CD8-positive, alpha-beta memory T cell (primary cell): Measurements from ENCODE around the gene PDE8B. TPM values are rescaled to one million over a fixed set of nuclear protein-coding genes. Genes with fewer than 3 reads are reported as not detected.

ENCODE experiments used
- CTCF ChIA-PET: fragments of 350-600 bp; sonication (Branson Sonifier 250); formaldehyde crosslinking; loops from one replicate; lab custom pipeline; 2021; ENCODE audit warnings: antibody characterized with exemption; lab: Charles Lee
- POLR2A ChIA-PET: fragments of 350-600 bp; sonication (Branson Sonifier 250); formaldehyde crosslinking; loops from one replicate; lab custom pipeline; 2021; ENCODE audit warnings: antibody characterized with exemption; lab: Charles Lee
- DNase-seq, 5 donors: peaks; one replicate each; pipeline versions ENCODE4 v3.0.0 to v3.0.0-alpha.2; 2020 to 2022; ENCODE audit warnings: mixed read lengths in 1 of 5
- H3K27ac ChIP-seq: one replicate; pipeline ENCODE4 v1.7.0; 2013; ENCODE audit warnings: low read depth, mild to moderate bottlenecking, low read length, moderate library complexity
- H3K27me3 ChIP-seq: 2 replicates; pipeline ENCODE4 v1.7.0; 2013; ENCODE audit warnings: low read length, mild to moderate bottlenecking; ENCODE audit not compliant: insufficient read depth, poor library complexity, severe bottlenecking
- H3K36me3 ChIP-seq: 2 replicates; pipeline ENCODE4 v1.7.0; 2013; ENCODE audit warnings: mild to moderate bottlenecking, low read length, moderate library complexity; ENCODE audit not compliant: insufficient read depth
- H3K4me1 ChIP-seq: 2 replicates; pipeline ENCODE4 v1.7.0; 2013; ENCODE audit warnings: mild to moderate bottlenecking, low read length, moderate library complexity; ENCODE audit not compliant: insufficient read depth
- H3K4me3 ChIP-seq: 2 replicates; pipeline ENCODE4 v1.7.0; 2013; ENCODE audit warnings: mild to moderate bottlenecking, low read length
- H3K9me3 ChIP-seq: 2 replicates; pipeline ENCODE4 v1.7.0; 2013; ENCODE audit warnings: mild to moderate bottlenecking, low read length
- H3K27ac Mint-ChIP-seq, 8 donors: one replicate each; pipeline ENCODE4 v1.8.0; 2020 to 2021; ENCODE audit warnings: mixed read lengths in 8 of 8, mild to moderate bottlenecking in 6 of 8, inconsistent platforms in 3 of 8, moderate library complexity in 3 of 8
- H3K27me3 Mint-ChIP-seq, 2 donors: one replicate each; pipeline ENCODE4 v1.8.0; 2020 to 2021; ENCODE audit warnings: mixed read lengths in 2 of 2, mild to moderate bottlenecking in 1 of 2, moderate library complexity in 1 of 2
- H3K36me3 Mint-ChIP-seq, 3 donors: one replicate each; pipeline ENCODE4 v1.8.0; 2020 to 2021; ENCODE audit warnings: mixed read lengths in 3 of 3, inconsistent platforms in 1 of 3, mild to moderate bottlenecking in 1 of 3
- H3K4me1 Mint-ChIP-seq, 3 donors: one replicate each; pipeline ENCODE4 v1.8.0; 2020 to 2021; ENCODE audit warnings: mixed read lengths in 3 of 3, inconsistent platforms in 1 of 3, mild to moderate bottlenecking in 1 of 3
- H3K4me3 Mint-ChIP-seq, 7 donors: one replicate each; pipeline ENCODE4 v1.8.0; 2020 to 2021; ENCODE audit warnings: mixed read lengths in 7 of 7, mild to moderate bottlenecking in 6 of 7, moderate library complexity in 4 of 7, inconsistent platforms in 2 of 7
- H3K9me3 Mint-ChIP-seq, 5 donors: one replicate each; pipeline ENCODE4 v1.8.0; 2020 to 2022; ENCODE audit warnings: mixed read lengths in 5 of 5, mild to moderate bottlenecking in 3 of 5, moderate library complexity in 2 of 5, inconsistent platforms in 1 of 5
- polyA plus RNA-seq: library from polyadenylated mRNA; unstranded; fragments of 300-500 nt; fragmentation: Illumina TruSeq; gene quantifications from one replicate; pipeline ENCODE4 v1.2.3, GENCODE V29; 2021
- total RNA-seq, 2 experiments: library from RNA; stranded (reverse); gene quantifications; one replicate each; pipeline ENCODE4 v1.2.3, GENCODE V29; 2021

PDE8B gene
- total and polyA plus RNA-seq, 3 experiments from 2014 or later: 0.07 TPM; not detected in 2

GRCh38 chr5:77305222-77305846, 94.9 kb downstream of the PDE8B start:
- no peak for DNase-seq
- ChIA-PET POLR2A (no interaction called here), CTCF (no interaction called here)
- H3K36me3 ChIP-seq: no peaks in the 10 kb centered on the region
- Mint-ChIP-seq H3K4me1 (no peaks in the 10 kb centered on the region), H3K27ac (peak overlapping the region in 1 of 8 donors; percentile 38), H3K9me3 (peaks cover 0 to 2% (median 0%) of the 10 kb centered on the region in 5 donors), H3K36me3 (no peaks in the 10 kb centered on the region), H3K4me3 (no peak overlapping the region), H3K27me3 (peaks cover 12 to 17% of the 10 kb centered on the region in 2 donors)
- no peaks in the 10 kb centered on the region for H3K27me3 ChIP-seq
- H3K4me3 ChIP-seq: no peak overlapping the region
- no peaks in the 10 kb centered on the region for H3K9me3 ChIP-seq
- H3K4me1 ChIP-seq: no peaks in the 10 kb centered on the region
- H3K27ac ChIP-seq: no peak overlapping the region

- Histone ChIP-seq H3K9me3 (no peaks in the 10 kb centered on the region), H3K27ac (no peak overlapping the region), H3K27me3 (no peaks in the 10 kb centered on the region), H3K4me1 (no peaks in the 10 kb centered on the region), H3K4me3 (no peak overlapping the region), H3K36me3 (no peaks in the 10 kb centered on the region)
- ChIA-PET CTCF (no interaction called here), POLR2A (no interaction called here)
- Mint-ChIP-seq H3K9me3 (peaks cover 0 to 2% (median 0%) of the 10 kb centered on the region in 5 donors), H3K36me3 (no peaks in the 10 kb centered on the region), H3K4me3 (no peak overlapping the region), H3K27me3 (peaks cover 12 to 14% of the 10 kb centered on the region in 2 donors), H3K27ac (no peak overlapping the region), H3K4me1 (no peaks in the 10 kb centered on the region)
- no peak for DNase-seq
Observed at GRCh38 chr5:77305956-77306355, 95.5 kb downstream of the PDE8B start.

- Histone ChIP-seq H3K4me3 (no peak overlapping the region), H3K27me3 (no peaks in the 10 kb centered on the region), H3K9me3 (no peaks in the 10 kb centered on the region), H3K4me1 (no peaks in the 10 kb centered on the region), H3K36me3 (no peaks in the 10 kb centered on the region), H3K27ac (no peak overlapping the region)
- Mint-ChIP-seq H3K4me1 (no peaks in the 10 kb centered on the region), H3K36me3 (no peaks in the 10 kb centered on the region), H3K27ac (no peak overlapping the region), H3K4me3 (no peak overlapping the region), H3K9me3 (peaks cover 0 to 2% (median 0%) of the 10 kb centered on the region in 5 donors), H3K27me3 (peaks cover 12 to 15% of the 10 kb centered on the region in 2 donors)
- DNase-seq: no peak
- POLR2A ChIA-PET: no interaction called here
- CTCF ChIA-PET: no interaction called here
Observed at GRCh38 chr5:77306531-77306930, 96.1 kb downstream of the PDE8B start.

- ChIA-PET POLR2A (no interaction called here), CTCF (no interaction called here)
- H3K4me3 ChIP-seq: no peak overlapping the region
- Mint-ChIP-seq H3K4me3 (no peak overlapping the region), H3K4me1 (no peaks in the 10 kb centered on the region), H3K9me3 (no peaks in the 10 kb centered on the region), H3K27ac (no peak overlapping the region), H3K27me3 (peaks cover 4 to 11% of the 10 kb centered on the region in 2 donors), H3K36me3 (no peaks in the 10 kb centered on the region)
- H3K36me3 ChIP-seq: no peaks in the 10 kb centered on the region
- no peak for DNase-seq
- H3K4me1 ChIP-seq: no peaks in the 10 kb centered on the region
- no peak overlapping the region for H3K27ac ChIP-seq
- H3K27me3 ChIP-seq: no peaks in the 10 kb centered on the region
- H3K9me3 ChIP-seq: no peaks in the 10 kb centered on the region
Observed at GRCh38 chr5:77308154-77308960, 97.9 kb downstream of the PDE8B start.

- DNase-seq: no peak
- Histone ChIP-seq H3K27ac (no peak overlapping the region), H3K9me3 (no peaks in the 10 kb centered on the region), H3K27me3 (no peaks in the 10 kb centered on the region), H3K4me1 (no peaks in the 10 kb centered on the region), H3K4me3 (no peak overlapping the region), H3K36me3 (no peaks in the 10 kb centered on the region)
- H3K9me3 Mint-ChIP-seq: no peaks in the 10 kb centered on the region
- no peaks in the 10 kb centered on the region for H3K4me1 Mint-ChIP-seq
- no peaks in the 10 kb centered on the region for H3K36me3 Mint-ChIP-seq
- ChIA-PET POLR2A (no interaction called here), CTCF (no interaction called here)
- no peak overlapping the region for H3K4me3 Mint-ChIP-seq
- H3K27ac Mint-ChIP-seq: no peak overlapping the region
- peaks cover 0 to 11% of the 10 kb centered on the region in 2 donors for H3K27me3 Mint-ChIP-seq
Observed at GRCh38 chr5:77309140-77309539, 98.7 kb downstream of the PDE8B start.

GRCh38 chr5:77310494-77311213, 100.2 kb downstream of the PDE8B start:
- no peaks in the 10 kb centered on the region for H3K4me1 ChIP-seq
- no peak overlapping the region for H3K4me3 ChIP-seq
- H3K27ac Mint-ChIP-seq: no peak overlapping the region
- no peaks in the 10 kb centered on the region for H3K36me3 Mint-ChIP-seq
- no peaks in the 10 kb centered on the region for H3K27me3 ChIP-seq
- H3K36me3 ChIP-seq: no peaks in the 10 kb centered on the region
- H3K27ac ChIP-seq: no peak overlapping the region
- DNase-seq: no peak
- no peaks in the 10 kb centered on the region for H3K4me1 Mint-ChIP-seq
- POLR2A ChIA-PET: no interaction called here
- H3K27me3 Mint-ChIP-seq: peaks cover 0 to 8% of the 10 kb centered on the region in 2 donors
- H3K9me3 Mint-ChIP-seq: no peaks in the 10 kb centered on the region
- CTCF ChIA-PET: no interaction called here
- no peaks in the 10 kb centered on the region for H3K9me3 ChIP-seq
- no peak overlapping the region for H3K4me3 Mint-ChIP-seq

GRCh38 chr5:77311214-77311571, 100.7 kb downstream of the PDE8B start:
- POLR2A ChIA-PET: no interaction called here
- H3K4me1 Mint-ChIP-seq: no peaks in the 10 kb centered on the region
- H3K36me3 Mint-ChIP-seq: no peaks in the 10 kb centered on the region
- Histone ChIP-seq H3K4me1 (no peaks in the 10 kb centered on the region), H3K27ac (no peak overlapping the region), H3K9me3 (no peaks in the 10 kb centered on the region), H3K27me3 (no peaks in the 10 kb centered on the region), H3K36me3 (no peaks in the 10 kb centered on the region), H3K4me3 (no peak overlapping the region)
- no peaks in the 10 kb centered on the region for H3K9me3 Mint-ChIP-seq
- no peak for DNase-seq
- CTCF ChIA-PET: no interaction called here
- H3K27me3 Mint-ChIP-seq: peaks cover 0 to 8% of the 10 kb centered on the region in 2 donors
- H3K4me3 Mint-ChIP-seq: no peak overlapping the region
- no peak overlapping the region for H3K27ac Mint-ChIP-seq

GRCh38 chr5:77312413-77312812, 101.9 kb downstream of the PDE8B start:
- Histone ChIP-seq H3K27ac (no peak overlapping the region), H3K27me3 (no peaks in the 10 kb centered on the region), H3K4me3 (no peak overlapping the region), H3K9me3 (no peaks in the 10 kb centered on the region), H3K36me3 (no peaks in the 10 kb centered on the region), H3K4me1 (no peaks in the 10 kb centered on the region)
- Mint-ChIP-seq H3K27ac (no peak overlapping the region), H3K4me3 (no peak overlapping the region), H3K9me3 (no peaks in the 10 kb centered on the region), H3K36me3 (no peaks in the 10 kb centered on the region), H3K27me3 (peaks cover 0 to 6% of the 10 kb centered on the region in 2 donors), H3K4me1 (no peaks in the 10 kb centered on the region)
- DNase-seq: no peak
- ChIA-PET CTCF (no interaction called here), POLR2A (no interaction called here)
